NB4 (cell line): ENCODE data around the gene TMEM232.

Experiments used
- CTCF ChIP-seq: IDR thresholded peaks from one replicate; pipeline ENCODE4 v1.5.1; 2012; ENCODE audit warnings: low read depth, low read length
- MAX ChIP-seq: IDR thresholded peaks from 2 replicates; pipeline ENCODE4 v1.6.1; 2011; ENCODE audit warnings: low read depth, low read length
- MYC ChIP-seq: IDR thresholded peaks from 2 replicates; pipeline ENCODE4 v1.6.1; 2011; ENCODE audit warnings: low read depth, low read length
- POLR2A ChIP-seq: IDR thresholded peaks from 2 replicates; pipeline ENCODE4 v1.6.1; 2011; ENCODE audit warnings: mild to moderate bottlenecking; ENCODE audit not compliant: insufficient read length; ENCODE audit errors: extremely low read depth

GRCh38 chr5:110478895-110479294 lies 247.6 kb downstream of the TMEM232 start:
- TF ChIP-seq CTCF (no peak), POLR2A (no peak), MAX (no peak), MYC (no peak)
